ENCODE measurements around the gene IL17B.

The IL17B gene

DNA sequence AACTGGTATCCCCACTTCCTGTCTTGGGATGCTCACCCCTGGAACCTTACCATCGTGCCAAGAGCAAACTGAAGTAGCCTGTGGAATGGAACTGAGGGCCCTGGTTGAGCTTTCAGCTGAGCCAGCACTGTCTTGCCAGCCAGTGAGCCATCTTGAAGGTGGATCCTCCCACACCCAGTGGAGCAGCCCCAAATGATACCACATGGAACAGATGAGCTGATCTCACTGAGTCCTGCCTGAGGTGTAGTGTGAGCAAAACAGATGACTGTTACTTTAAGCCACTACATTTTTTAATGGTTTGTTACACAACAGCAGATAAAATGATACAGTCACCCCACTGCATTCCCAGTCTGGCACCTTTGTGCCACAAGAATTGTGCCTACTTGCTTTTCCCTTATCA, 23.4 kb downstream of the IL17B start:
- no peak for DNase-seq

DNA sequence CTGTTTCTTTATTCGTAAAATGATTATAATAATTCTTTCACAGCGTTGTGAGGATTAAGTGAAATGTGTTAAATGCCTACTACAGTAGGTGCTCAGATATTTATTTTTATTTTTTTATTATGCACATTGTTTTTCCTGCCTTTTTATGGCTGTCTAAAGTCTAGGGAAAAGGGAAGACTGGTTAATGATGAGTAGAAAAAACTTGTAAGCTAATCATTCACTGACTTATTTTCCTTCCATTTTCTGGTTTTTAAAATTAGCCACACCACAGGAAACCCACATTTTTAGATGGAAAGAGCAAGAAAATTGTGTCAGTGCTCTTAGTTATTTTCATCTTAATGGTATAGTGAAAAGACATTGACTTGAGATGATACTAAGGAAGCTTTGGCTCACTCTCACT, 25.2 kb downstream of the IL17B start:
- DNase-seq, result no peak

DNA sequence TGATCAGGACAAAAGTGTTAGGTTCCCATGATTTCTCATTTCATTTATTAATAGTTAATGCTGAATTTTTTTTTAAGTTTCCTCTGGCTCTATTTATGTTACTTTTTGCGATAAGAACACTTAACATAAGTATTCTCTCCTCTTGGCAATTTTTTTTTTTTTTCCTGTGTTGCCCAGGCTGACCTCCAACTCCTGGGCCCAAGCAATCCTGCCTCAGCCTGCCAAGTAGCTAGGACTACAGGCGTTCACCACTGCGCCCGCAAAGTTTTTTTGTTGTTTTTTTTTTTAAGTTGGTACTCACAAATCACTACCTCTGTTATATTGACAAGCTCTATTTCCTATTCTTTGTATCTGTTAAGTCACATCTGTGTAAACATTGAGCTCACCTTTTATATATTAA, 26.9 kb downstream of the IL17B start:
- DNase-seq, result no peak

DNA sequence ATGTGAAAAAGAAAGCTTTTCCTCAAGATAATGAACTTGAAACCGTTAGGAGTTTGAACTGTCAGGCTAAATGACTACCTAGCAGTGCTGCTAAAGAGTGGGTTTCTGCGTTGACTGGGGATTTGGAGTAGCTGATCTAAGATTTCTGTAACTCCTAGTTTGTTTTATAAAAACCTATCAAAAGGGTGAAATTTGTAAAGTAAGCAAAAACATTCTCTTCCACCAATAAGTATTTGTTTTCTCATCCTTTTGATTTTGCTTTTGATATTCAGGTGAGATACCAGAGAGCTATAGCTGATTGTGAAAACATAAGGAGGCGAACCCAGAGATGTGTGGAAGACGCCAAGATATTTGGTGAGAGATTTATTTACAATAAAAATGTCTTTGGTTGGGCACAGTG, 29.7 kb downstream of the IL17B start:
- no peak for DNase-seq

DNA sequence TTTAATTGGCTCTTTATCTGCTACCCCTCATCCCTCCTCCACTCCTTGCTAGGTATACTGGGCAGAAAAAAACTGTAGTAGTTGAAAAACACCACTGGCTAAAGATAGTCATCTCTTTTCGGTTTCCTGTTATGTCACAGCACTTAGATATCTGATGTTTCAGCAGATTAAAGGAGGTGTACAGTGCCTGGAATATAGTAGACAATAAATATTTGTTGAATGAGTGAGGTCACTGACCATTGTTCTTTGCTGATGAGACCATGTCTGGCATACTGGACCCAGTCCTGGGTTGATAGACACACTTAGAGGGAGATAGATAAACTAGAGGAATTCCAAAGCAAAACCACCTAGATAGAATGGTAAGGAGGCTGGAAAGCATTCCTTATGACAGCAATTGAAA, 30.6 kb downstream of the IL17B start:
- no peak for DNase-seq

DNA sequence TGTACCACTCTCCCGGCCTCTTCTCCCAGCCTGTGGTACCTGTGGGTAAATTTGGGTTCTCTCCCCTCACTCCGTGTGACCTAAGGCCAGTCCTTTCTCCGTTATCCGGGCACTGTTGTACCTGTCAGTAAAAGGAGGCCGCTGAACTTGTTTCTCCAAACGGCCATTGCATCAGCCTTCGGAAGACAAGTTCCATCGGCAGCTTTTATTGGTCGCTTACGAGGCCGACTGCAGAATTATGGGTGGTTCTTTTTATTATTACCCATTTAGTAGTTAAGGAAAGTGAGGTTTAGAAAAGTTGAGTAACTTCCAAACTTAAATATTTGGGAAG, 33.2 kb downstream of the IL17B start:
- peak; percentile 52 for DNase-seq

DNA sequence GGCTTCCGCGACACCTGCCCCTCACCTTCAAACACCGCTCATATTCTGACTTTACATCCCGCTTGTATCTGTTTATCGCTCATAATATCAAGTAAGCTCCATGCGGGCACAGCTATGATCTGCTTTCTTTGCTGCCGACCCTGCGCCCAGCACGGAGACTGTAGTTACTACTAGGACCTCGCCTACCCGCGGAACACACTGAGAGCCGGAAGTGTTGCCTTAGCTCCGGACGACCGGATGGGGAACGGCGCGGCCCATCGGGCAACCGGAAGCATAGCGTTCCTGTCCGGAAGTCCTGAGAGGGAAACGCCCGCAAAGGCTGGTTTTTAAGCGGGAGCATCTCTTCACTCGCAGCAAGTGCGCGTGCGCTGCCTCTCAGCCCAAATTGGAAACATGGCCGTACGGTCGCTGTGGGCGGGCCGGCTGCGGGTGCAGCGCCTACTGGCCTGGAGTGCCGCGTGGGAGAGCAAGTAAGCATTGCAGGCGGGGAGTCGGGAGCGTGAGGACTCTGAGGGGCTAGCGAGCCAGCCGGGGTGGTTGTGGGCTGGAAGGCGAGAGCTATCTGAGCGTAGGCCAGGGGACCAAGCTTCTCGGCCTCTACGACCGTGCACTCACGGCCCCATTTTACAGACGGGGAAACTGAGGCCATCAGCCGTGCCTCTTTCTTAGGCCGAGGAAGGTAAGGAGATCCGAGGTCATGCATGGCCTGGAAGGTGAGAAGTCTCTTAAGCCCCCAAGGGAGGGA, 33.8 kb downstream of the IL17B start, which contains the start of gene GRPEL2:
Gene GRPEL2, plus strand, starts transcription at position 353 of the 745 bp plus-strand sequence. Its CDS starts 41 bp downstream, at position 394.
- peak; percentile 98 for DNase-seq

DNA sequence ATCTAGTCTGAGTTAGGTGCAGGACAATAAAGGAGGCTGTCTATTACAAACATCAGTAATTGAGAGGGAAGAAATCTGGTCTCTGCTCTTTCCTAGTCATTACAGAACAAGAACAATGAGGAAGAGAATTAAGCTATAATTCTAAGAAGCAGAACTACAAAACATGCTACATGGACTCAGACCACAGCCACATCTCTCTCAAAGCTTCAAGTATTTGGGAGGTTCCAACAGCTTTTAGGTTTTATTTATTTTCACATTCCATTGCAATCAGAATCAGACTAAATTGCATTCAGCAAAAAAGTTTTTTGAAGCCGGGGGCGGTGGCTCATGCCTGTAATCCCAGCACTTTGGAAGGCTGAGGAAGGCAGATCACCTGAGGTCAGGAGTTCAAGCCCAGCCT, 34.9 kb downstream of the IL17B start:
- no peak for DNase-seq

DNA sequence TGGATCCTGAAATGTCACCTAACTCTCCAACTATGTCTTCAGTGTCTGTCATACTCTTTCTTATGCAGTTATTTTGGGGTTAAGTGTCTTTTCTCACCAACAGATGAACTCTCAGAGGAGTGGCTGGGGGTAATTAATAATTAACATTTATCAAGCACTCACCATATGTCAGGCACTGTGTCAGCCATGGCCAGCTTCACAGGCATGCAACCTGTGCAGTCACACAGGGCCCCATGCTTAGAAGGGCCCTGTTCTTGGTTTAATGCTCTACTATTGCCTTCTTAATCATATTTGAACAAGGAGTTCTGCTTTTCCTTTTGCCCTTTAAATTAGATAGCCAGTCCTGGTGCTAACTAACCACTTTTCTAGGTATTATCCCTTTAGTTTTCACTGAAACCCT, 37.2 kb downstream of the IL17B start:
- DNase-seq, result no peak

DNA sequence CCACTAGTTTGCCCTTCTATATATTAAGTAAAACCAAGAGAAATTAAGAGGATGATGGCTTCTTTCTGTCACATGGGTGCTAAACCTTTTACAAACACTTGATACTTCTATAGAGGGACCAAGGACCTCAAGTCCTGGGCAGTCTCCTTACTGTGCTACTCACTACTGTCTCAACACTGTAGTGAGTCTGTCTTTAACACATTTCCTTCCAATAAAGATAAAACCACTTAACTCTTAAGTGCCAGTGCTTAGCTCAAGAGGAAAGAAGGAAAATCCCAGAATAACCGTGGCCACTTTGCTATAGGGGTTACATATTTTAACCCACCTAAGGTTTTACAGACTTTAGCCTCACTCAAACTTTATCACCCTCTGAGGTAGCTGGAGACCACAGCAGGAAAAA, 38.2 kb downstream of the IL17B start:
- DNase-seq, result no peak

DNA sequence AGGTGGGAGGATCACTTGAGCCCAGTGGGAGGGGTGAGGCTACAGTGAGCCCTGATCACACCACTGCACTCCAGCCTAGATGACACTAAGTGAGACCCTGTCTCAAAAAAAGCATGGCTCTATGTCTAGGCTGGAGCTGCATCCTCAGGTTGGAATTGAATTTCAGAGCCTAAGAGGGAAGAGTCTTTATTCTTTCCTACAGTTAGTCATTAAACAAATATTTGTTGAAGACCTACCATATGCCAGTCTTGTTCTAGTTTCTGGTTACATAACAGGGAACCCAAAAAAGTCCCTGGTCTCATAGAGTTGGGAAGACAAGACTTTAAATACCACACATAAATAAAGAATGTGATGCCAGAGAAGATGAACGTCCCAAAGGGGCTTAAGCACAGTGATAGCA, 40.7 kb downstream of the IL17B start:
- DNase-seq, result peak; percentile 11

DNA sequence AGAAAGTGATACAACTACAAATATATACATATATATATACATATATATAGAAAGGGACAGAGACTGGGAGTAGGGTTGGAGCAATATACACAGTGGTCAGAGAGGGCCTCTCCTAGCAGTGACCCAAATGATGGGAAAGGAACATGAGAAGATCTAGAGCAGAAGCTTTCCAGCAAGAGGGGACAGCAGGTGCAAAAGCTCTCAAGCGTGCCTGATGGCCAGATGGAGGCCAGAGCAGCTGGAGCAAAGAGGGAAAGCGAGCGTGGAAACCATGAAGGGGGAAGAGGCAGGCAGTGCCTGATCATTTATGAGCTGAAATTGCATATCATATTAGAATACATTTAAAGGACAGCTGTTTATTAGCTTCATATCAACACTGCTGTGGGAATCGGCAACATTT, 41.4 kb downstream of the IL17B start:
- DNase-seq, result no peak

DNA sequence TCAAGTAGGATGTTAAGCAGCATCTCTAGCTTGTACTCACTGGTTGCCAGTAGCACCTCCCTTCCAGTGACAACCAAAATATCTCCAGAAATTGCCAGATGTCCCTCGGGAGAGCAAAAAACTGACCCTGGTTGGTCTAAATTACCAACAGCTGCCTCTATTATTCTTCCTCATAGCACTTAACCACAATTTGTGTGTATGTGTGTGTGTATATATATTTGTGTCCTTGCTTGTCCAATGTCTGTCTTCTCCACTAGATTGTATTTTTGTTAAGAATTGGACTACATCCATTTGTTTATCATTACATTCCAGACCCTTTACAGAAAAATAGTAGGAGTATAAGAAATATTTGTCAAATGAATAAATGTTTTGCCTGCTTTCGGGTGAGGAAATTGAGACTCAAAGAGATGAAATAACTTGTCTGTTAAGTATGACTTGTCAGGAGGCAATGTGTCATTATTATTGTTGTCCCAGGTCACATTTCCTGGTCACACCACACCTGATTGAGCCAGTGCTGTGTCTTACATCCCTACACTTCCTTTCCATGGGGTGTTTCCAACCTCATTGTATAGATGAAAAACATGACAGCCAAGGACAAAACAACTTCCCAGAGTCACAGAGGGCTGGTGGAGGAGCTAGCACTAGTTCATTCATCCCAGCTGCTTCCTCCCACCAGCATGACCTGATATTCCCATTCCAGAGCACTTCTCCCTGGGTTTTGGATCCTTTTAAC, 45.2 kb downstream of the IL17B start:
- DNase-seq, result peak; percentile 85

DNA sequence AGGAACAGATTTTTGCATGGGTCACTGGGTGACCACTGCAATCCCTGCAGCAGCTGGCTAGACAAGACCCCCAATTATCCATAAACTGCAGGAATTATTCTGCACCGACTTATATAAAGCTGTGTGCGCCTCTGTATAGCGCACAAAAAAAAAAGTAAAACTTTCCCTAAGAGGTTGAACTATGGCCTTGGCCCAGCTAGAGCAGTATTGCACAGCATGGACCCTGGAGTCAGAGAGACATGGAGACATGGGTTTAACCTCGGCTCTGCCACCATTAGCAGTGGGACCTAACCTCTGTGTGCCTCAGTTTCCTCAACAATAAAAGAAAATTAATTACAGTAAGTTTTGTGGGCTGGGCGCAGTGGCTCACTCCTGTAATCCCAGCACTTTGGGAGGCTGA, 50.9 kb downstream of the IL17B start:
- DNase-seq, result no peak

DNA sequence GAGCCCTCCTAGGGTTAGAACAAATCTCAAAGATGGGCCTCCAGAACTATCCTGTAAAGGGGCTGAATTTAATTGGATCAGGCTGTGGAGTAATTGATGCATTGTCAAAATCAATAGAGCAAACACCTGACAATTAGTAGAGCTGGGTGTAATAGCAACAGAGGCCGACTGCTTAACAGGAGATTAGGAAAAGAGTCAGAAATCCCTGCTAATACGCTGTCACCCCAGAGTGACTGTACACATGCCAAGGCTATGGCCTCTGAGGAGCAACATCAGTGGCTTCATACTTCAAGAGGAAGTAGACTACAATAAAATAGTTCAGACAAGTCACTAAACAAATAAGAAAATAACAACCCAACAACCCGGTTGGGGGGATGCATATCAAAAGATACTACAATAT, 52.5 kb downstream of the IL17B start:
- no peak for DNase-seq

DNA sequence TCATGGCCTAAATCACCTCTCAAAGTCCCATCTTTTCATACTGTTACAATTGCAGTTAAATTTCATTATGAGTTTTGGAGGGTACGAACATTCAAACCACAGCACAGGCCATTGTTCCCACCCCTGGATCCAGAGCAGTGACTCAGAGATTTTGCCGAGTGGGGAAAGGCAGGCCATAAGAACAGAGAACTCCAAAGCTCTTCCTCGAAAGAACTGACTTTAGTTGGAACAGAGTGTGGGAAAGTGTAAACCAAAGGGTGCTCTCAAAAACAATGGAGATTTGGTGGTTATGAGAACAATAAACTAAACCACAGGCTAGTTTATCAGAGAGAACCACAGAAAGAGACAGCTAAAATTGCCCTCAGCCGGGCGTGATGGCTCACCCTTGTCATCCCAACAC, 53.2 kb downstream of the IL17B start:
- DNase-seq, result no peak

DNA sequence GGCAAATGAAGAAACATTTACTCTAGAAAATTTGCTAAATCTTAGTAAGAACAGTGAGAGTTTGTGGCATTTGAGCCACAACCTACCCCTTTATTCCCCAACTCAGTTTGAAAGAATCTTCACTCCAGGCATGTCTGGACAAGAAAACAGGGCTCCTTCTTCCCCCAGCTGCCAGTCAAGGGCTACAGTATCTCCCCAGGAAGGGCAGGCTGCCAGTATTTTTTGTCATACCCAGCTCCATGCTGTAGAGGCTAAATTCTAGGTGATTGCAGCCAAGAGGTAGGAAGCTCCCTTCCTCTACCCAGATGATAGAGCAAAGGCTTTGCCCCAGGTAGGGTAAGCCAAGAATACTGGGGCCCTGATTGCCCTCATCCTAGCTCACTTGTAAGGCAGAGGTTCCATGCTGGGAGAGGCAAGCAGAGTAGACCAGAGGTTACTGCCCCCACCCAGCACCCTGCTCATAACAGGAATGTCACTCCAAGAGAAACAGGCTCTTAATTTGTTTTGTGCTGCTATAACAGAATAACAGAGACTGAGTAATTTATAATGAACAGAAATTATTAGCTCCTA, 53.8 kb downstream of the IL17B start:
- no peak for DNase-seq

DNA sequence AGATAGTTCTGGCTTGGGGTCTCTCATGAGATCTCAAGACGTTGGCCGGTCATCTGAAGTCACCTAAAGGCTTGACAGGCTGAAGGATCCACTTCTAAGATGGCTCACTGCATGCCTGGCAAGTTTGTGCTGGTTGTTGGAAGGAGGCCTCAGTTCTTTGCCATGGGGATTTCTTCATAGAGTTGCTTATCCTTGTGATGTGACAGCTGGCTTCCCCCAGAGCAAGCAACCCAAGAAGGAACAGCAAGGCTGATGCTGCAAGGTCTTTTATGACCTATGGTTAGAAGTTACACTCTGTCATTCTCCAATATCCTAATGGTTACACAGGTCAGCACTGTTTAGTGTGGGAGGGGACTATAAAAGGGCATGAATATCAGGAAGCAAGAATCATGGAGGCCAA, 54.5 kb downstream of the IL17B start:
- DNase-seq, result no peak

Data from fibroblast of skin of back (primary cell).